Astrocyte of the spinal cord (primary cell): ENCODE results near the gene CD52.

Source experiments
- DNase-seq: peaks from one replicate; pipeline ENCODE4 v3.0.0; 2011; ENCODE audit warnings: low read depth, low spot score
- H3K4me3 ChIP-seq: 2 replicates; pipeline ENCODE4 v1.5.1; 2011; ENCODE audit warnings: low read depth, mild to moderate bottlenecking, low read length, moderate library complexity
- in situ Hi-C: cut with HindIII; loops from 2 replicates; pipeline ENCODE4 v1.10.0; 2017; ENCODE audit warnings: low sequenced_read_pairs
- TF ChIP-seq, protein P1 (sequence below): IDR thresholded peaks from 2 replicates; pipeline ENCODE4 v1.5.1; 2012; ENCODE audit warnings: low read depth, mild to moderate bottlenecking, low read length, inconsistent platforms

CD52 gene

DNA sequence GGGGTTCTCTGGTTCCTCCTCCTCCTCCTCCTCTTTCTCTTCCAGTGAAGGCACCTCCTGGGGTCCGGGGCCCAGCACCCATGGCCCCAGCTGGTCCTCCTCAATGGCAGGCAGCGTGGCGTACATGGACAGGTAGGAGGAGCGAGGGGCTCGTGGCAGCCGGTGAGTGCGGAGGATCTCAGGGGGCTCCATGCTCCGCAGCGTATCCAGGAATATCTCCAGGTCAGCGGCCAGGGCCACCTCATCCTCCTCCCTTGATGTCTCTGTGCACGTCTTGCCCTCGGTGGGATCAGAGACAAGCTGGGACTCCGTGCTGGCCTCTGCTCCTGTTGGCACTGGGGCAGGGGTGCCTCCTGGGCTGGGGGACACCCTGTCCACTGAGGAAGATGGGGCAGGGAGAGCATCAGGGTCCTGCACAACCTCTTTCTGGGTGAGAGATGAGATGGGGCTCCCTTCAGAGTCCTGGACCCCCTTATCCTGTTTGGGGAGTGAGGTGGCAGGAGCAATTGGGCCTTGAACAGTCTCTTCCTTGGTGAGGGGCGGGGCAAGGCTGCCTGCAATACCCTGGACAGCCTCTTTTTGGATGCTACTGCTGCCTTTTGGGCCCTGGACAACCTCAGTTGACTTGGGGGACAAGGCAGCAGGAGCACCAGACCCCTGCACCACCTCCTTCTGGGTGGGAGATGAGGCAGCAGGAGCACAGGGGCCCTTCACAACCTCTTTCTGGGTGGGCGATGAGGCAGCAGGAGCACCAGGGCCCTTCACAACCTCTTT is 26.6 kb downstream of the CD52 start:
- H3K4me3 ChIP-seq: no peak overlapping the region
- TF ChIP-seq, protein P1, sequence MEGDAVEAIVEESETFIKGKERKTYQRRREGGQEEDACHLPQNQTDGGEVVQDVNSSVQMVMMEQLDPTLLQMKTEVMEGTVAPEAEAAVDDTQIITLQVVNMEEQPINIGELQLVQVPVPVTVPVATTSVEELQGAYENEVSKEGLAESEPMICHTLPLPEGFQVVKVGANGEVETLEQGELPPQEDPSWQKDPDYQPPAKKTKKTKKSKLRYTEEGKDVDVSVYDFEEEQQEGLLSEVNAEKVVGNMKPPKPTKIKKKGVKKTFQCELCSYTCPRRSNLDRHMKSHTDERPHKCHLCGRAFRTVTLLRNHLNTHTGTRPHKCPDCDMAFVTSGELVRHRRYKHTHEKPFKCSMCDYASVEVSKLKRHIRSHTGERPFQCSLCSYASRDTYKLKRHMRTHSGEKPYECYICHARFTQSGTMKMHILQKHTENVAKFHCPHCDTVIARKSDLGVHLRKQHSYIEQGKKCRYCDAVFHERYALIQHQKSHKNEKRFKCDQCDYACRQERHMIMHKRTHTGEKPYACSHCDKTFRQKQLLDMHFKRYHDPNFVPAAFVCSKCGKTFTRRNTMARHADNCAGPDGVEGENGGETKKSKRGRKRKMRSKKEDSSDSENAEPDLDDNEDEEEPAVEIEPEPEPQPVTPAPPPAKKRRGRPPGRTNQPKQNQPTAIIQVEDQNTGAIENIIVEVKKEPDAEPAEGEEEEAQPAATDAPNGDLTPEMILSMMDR: no peak
- in situ Hi-C loops: no loop called here
- DNase-seq: no peak

DNA sequence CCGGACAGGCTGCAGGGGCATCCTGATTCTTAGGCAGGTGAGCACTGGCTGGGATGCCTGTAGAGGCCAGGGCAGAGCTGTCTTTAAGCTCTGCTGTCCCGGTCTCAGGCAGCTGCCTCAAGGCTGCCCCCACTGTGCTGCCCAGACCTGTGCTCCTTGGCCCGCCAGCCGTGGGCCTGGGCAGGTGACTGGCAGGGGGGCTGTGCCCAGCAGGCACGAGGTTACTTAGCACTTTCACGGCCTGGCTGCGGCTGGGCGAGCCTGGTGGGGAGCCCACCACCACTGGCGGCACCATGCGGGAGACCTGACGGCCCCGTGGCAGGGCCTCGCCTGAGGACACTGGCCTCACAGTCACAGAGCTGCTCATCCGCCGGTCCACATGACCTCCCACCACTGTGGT is 28.0 kb downstream of the CD52 start:
- in situ Hi-C loops: no loop called here
- no peak for DNase-seq
- no peak overlapping the region for H3K4me3 ChIP-seq
- TF ChIP-seq, protein P1: no peak

DNA sequence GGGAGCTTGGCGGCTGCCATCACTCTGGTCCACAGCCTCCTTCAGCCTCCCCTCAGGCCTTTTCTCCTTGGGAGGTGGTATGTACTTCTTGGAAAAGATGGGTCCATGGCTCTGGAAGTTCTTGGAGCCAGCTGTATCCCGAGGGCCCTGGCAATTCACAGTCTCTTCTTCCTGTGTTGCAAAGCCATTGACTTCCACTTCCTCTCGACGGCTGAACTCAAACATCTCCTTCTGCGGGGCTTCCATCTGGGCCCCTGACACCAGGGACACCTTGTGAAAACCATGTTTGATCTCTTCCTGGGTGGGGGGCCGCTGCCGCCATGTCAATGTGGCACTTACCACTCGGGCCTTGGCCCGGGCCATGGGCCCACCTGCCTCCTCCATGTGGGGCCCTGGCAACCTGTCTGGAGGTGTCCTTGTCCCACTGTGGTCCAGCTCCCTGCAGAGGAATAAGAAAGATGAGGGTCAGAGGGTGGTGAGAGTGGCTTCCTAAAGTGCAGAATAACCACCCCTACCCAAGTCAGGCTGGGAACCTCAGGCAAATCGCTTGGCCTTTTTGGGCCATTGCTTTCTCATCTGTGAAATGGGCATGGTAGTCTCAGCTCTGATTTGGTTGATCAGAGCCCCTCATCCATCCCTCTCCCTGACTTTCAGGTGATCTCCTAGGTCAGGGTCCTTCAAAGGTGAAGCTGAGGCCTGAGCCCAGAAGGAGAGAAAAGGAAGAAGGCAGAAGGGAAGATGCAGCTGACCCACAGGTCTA is 28.7 kb downstream of the CD52 start:
- no peak overlapping the region for H3K4me3 ChIP-seq
- no peak for DNase-seq
- TF ChIP-seq, protein P1: no peak
- in situ Hi-C loops: no loop called here

DNA sequence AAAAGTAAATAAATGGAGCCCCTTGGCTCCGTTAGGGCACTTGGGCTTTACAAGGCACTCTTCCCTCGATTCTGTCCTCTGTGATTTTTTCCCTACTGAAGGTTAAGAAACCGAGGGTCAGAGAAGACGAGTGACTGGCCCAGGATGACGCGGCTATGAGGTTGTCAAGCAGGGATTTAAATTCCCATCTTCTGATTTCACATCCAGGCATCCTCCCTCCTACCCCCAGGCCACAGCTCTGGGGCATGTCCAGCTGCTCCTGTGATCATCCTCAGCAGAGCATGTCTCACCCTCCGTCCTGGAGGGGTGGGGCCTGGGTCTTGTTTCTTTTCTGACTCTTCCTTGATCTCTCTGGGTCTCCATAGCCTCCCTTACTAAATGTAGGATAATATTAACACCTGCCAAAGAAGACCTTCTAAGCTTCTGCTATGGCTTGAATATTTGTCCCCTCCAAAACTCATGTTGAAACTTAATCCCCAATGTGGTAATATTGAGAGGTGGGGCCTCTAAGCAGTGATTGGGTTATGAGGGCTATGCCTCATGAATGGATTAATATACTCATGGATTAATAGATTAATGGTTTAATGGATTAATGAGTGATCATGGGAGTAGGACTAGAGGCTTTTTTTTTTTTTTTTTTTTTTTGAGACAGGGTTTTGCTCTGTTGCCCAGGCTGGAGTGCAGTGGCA is 31.6 kb downstream of the CD52 start:
- in situ Hi-C loops: no loop called here
- TF ChIP-seq, protein P1: no peak
- DNase-seq: peak; percentile 50
- no peak overlapping the region for H3K4me3 ChIP-seq

DNA sequence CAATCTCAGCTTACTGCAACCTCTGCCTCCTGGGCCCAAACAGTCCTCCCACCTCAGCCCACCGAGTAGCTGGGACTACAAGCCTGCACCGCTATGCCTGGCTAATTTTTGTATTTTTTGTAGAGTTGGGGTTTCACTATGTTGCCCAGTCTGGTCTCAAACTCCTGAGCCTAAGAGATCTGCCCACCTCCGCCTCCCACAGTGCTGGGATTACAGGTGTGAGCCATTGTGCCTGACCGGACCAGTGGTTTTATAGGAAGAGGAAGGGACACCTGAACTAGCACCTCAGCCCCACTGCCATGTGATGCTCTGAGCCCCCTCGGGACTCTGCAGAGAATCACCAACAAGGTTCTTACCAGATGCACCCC is 32.1 kb downstream of the CD52 start:
- no peak for DNase-seq
- TF ChIP-seq, protein P1: no peak
- in situ Hi-C loops: no loop called here
- no peak overlapping the region for H3K4me3 ChIP-seq

DNA sequence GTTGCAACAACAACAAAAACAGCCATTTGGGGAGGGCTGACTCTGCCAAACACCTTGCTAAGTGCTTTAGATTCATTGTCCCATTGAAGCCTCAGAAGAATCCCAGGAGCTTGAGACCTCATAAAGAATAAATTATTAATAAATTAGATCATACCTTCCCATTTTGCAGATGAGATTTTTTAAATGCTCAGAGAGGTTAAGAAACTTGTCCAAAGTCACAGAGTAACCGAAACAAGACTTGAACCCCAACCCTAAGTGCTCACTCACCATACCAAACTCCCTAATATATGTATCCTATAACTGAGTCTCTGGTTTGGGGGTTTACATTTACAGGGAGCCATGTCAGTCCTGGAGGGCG is 32.6 kb downstream of the CD52 start:
- in situ Hi-C loops: no loop called here
- DNase-seq: no peak
- no peak overlapping the region for H3K4me3 ChIP-seq
- TF ChIP-seq, protein P1: no peak
